Measurements from ENCODE around the gene RCAN2. TPM values are rescaled to one million over a fixed set of nuclear protein-coding genes. Genes with fewer than 3 reads are reported as not detected.

Gene RCAN2
- total and polyA plus RNA-seq, 2 donors (not counting 3 experiments of a cell fraction or from before 2014, with no cell fraction given), result 0.07 to 0.33 TPM

DNA sequence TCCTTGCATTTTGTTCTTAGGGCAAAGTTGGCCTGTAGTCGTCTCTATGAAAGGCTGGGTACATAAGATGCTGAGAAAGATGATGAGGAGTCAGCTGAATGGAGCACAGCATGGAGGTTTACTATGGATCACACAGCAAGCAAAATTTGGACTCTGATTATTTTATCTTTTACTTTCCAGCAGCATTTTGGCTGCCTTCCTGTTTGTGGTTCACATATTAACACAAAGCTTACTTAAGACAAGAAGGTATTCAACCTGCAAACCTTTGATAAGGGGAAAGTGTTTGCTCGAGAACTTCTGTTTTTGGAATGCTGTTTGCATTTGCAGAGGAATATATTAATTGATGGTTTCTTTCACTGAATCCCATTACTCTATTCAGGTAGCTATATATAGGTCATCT, 217.3 kb downstream of the RCAN2 start:
- no peaks in the 10 kb centered on the region for H3K9me3 ChIP-seq (replicated peaks; ENCODE audit: control insufficient read depth, insufficient read depth, low read length)
- no peak overlapping the region for H2AFZ ChIP-seq (ENCODE audit: low read depth, low read length)
- dilution Hi-C loops (cut with MboI; ENCODE audit: extremely low pct_ligation_motif_present, low sequenced_read_pairs), result no loop called here
- CTCF ChIA-PET, result interaction anchor here (1.2 kb wide), 1 partner anchor 19 kb away, joined by 3 read pairs; no protein-coding TSS in a partner anchor
- no peaks in the 10 kb centered on the region for H3K79me2 ChIP-seq (ENCODE audit: control insufficient read depth, insufficient read depth, low read length)
- no peak overlapping the region for H3K27ac ChIP-seq (ENCODE audit: insufficient read depth, low read depth, low read length)
- BruUV-seq (replicated peaks), result no TSS peak
- POLR2A ChIA-PET, result no interaction called here
- H3K4me1 ChIP-seq (ENCODE audit: control insufficient read depth, extremely low read depth, insufficient read depth, low read length), result no peaks in the 10 kb centered on the region
- no peak overlapping the region for H3K9ac ChIP-seq (replicated peaks; ENCODE audit: extremely low read depth, insufficient read depth, low read length)
- no peak for DNase-seq (ENCODE audit: low read depth, low spot score)
- no peaks in the 10 kb centered on the region for H3K9me1 ChIP-seq (replicated peaks; ENCODE audit: control insufficient read depth, extremely low read depth, insufficient read depth, low read length)
- H3K36me3 ChIP-seq (ENCODE audit: control insufficient read depth in 2 of 2, extremely low read depth in 1 of 2, insufficient read depth in 2 of 2, low read length in 2 of 2), result no peaks in the 10 kb centered on the region
- intact Hi-C loops (cut with micrococcal nuclease), result no loop called here
- no peaks in the 10 kb centered on the region for H4K20me1 ChIP-seq (replicated peaks; ENCODE audit: control insufficient read depth, extremely low read depth, insufficient read depth, low read length)
- H3K4me2 ChIP-seq (ENCODE audit: insufficient read depth, low read length), result no peak overlapping the region
- H3K4me3 ChIP-seq (replicated peaks in 1 of 3; ENCODE audit: insufficient read depth in 1 of 3, low read depth in 1 of 3, low read length in 3 of 3), result no peak overlapping the region
- peaks cover 1 to 12% of the 10 kb centered on the region in 2 experiments for H3K27me3 ChIP-seq (ENCODE audit: control insufficient read depth in 2 of 2, insufficient read depth in 2 of 2, low read length in 2 of 2)
- TF ChIP-seq MYC (IDR thresholded peaks at IDR 0.05; ENCODE audit: low read depth, low read length) (no peak), POLR2AphosphoS5 (IDR thresholded peaks at IDR 0.05; ENCODE audit: insufficient read depth, low read depth, low read length) (no peak), JUN (IDR thresholded peaks at IDR 0.05; ENCODE audit: borderline replicate concordance, insufficient read depth, insufficient read length, low read depth) (no peak), POLR2A (IDR thresholded peaks at IDR 0.05; ENCODE audit: low read depth, low read length) (no peak), FOS (IDR thresholded peaks at IDR 0.05; ENCODE audit: borderline replicate concordance, insufficient read depth, low read length) (no peak), GATA2 (IDR thresholded peaks at IDR 0.05; ENCODE audit: insufficient read depth, insufficient read length, low read depth, low read length) (no peak), EZH2 (IDR thresholded peaks at IDR 0.05; ENCODE audit: borderline replicate concordance, low read depth, low read length, severe bottlenecking) (no peak)
- TF ChIP-seq, protein P1, sequence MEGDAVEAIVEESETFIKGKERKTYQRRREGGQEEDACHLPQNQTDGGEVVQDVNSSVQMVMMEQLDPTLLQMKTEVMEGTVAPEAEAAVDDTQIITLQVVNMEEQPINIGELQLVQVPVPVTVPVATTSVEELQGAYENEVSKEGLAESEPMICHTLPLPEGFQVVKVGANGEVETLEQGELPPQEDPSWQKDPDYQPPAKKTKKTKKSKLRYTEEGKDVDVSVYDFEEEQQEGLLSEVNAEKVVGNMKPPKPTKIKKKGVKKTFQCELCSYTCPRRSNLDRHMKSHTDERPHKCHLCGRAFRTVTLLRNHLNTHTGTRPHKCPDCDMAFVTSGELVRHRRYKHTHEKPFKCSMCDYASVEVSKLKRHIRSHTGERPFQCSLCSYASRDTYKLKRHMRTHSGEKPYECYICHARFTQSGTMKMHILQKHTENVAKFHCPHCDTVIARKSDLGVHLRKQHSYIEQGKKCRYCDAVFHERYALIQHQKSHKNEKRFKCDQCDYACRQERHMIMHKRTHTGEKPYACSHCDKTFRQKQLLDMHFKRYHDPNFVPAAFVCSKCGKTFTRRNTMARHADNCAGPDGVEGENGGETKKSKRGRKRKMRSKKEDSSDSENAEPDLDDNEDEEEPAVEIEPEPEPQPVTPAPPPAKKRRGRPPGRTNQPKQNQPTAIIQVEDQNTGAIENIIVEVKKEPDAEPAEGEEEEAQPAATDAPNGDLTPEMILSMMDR (IDR thresholded peaks at IDR 0.05; ENCODE audit: extremely low read depth in 1 of 2, insufficient read depth in 1 of 2, low read depth in 1 of 2, low read length in 2 of 2), result no peak
- TF ChIP-seq, protein P2, sequence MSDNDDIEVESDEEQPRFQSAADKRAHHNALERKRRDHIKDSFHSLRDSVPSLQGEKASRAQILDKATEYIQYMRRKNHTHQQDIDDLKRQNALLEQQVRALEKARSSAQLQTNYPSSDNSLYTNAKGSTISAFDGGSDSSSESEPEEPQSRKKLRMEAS (IDR thresholded peaks at IDR 0.05; ENCODE audit: insufficient read depth, insufficient read length), result no peak
- no peak for FAIRE-seq
